HEK293 (cell line): ENCODE results near the gene STK39.

Experiments used
- CTCF ChIA-PET: fragments of 350-600 bp; formaldehyde crosslinking; extraction: SDS; loops from one replicate; lab custom pipeline; 2021; ENCODE audit warnings: antibody characterized with exemption; lab: Yijun Ruan, JAX
- POLR2A ChIA-PET: fragments of 300-600 bp; formaldehyde crosslinking; extraction: SDS; loops from one replicate; lab custom pipeline; 2020; ENCODE audit warnings: antibody characterized with exemption, inconsistent platforms; lab: Yijun Ruan, JAX
- H3K27ac ChIP-seq: fragments of 200-500 bp; sonication (Bioruptor generic); 2 replicates; pipeline ENCODE4 v1.5.1; 2014; ENCODE audit warnings: low read depth, low read length, control low read depth, inconsistent platforms; ENCODE audit errors: extremely low read depth
- H3K36me3 ChIP-seq, 2 experiments: fragments of 200-500 bp in 1 of 2; sonication (Bioruptor generic) in 1 of 2; 1 replicate in 1 of 2; 2 replicates in 1 of 2; pipeline ENCODE4 v1.5.1; 2014 to 2017; ENCODE audit warnings: inconsistent platforms in 2 of 2, low read length in 2 of 2; ENCODE audit not compliant: control insufficient read depth in 2 of 2, insufficient read depth in 1 of 2
- H3K4me1 ChIP-seq: fragments of 200-500 bp; sonication (Bioruptor generic); 2 replicates; pipeline ENCODE4 v1.5.1; 2014; ENCODE audit warnings: mild to moderate bottlenecking, low read length, inconsistent platforms; ENCODE audit not compliant: control insufficient read depth, insufficient read depth
- H3K4me3 ChIP-seq: 2 replicates; pipeline ENCODE4 v1.5.1; 2011; ENCODE audit warnings: low read depth, mild to moderate bottlenecking, control low read depth, low read length, moderate library complexity
- H3K9me3 ChIP-seq: fragments of 200-500 bp; sonication (Bioruptor generic); 2 replicates; pipeline ENCODE4 v1.5.1; 2014; ENCODE audit warnings: low read depth, low read length, inconsistent platforms; ENCODE audit not compliant: control insufficient read depth, insufficient read depth
- AEBP2 ChIP-seq: fragments of 450-650 bp; formaldehyde crosslinking; IDR thresholded peaks from 2 replicates; pipeline ENCODE4 v1.5.1; 2016; ENCODE audit warnings: missing biosample characterization, missing genetic modification characterization, borderline replicate concordance
- HOXC10 ChIP-seq: sonication (generic); formaldehyde crosslinking; IDR thresholded peaks from 2 replicates; pipeline ENCODE4 v1.8.1; 2023; ENCODE audit warnings: mild to moderate bottlenecking, missing genetic modification reagents
- IKZF3 ChIP-seq: fragments of 450-650 bp; IDR thresholded peaks from 2 replicates; pipeline ENCODE4 v1.5.0; 2018; ENCODE audit warnings: missing biosample characterization, mild to moderate bottlenecking, missing genetic modification characterization, moderate library complexity
- MZF1 ChIP-seq: fragments of 450-650 bp; formaldehyde crosslinking; IDR thresholded peaks from 2 replicates; pipeline ENCODE4 v1.5.1; 2017; ENCODE audit warnings: missing biosample characterization, missing genetic modification characterization, borderline replicate concordance
- ZBTB7A ChIP-seq: fragments of 450-650 bp; formaldehyde crosslinking; IDR thresholded peaks from 2 replicates; pipeline ENCODE4 v1.5.1; 2016; ENCODE audit warnings: low read depth, missing biosample characterization, missing genetic modification characterization
- ZFP3 ChIP-seq: fragments of 450-650 bp; formaldehyde crosslinking; IDR thresholded peaks from 2 replicates; pipeline ENCODE4 v1.5.1; 2016; ENCODE audit warnings: low read depth, missing biosample characterization, missing genetic modification characterization
- ZNF133 ChIP-seq: fragments of 450-650 bp; formaldehyde crosslinking; IDR thresholded peaks from 2 replicates; pipeline ENCODE4 v1.5.1; 2016; ENCODE audit warnings: missing biosample characterization, missing genetic modification characterization
- ZNF146 ChIP-seq: fragments of 450-650 bp; formaldehyde crosslinking; IDR thresholded peaks from 2 replicates; pipeline ENCODE4 v1.5.1; 2016; ENCODE audit warnings: missing biosample characterization, missing genetic modification characterization
- ZNF169 ChIP-seq: fragments of 450-650 bp; formaldehyde crosslinking; IDR thresholded peaks from 2 replicates; pipeline ENCODE4 v1.5.1; 2016; ENCODE audit warnings: missing biosample characterization, missing genetic modification characterization
- ZNF18 ChIP-seq: fragments of 450-650 bp; formaldehyde crosslinking; IDR thresholded peaks from 2 replicates; pipeline ENCODE4 v1.5.1; 2016; ENCODE audit warnings: missing biosample characterization, missing genetic modification characterization
- ZNF433 ChIP-seq: fragments of 450-650 bp; formaldehyde crosslinking; IDR thresholded peaks from 2 replicates; pipeline ENCODE4 v1.5.1; 2016; ENCODE audit warnings: missing biosample characterization, missing genetic modification characterization, low read depth
- ZNF473 ChIP-seq: fragments of 450-650 bp; formaldehyde crosslinking; IDR thresholded peaks from 2 replicates; pipeline ENCODE4 v1.5.1; 2017; ENCODE audit warnings: missing biosample characterization, missing genetic modification characterization
- ZNF510 ChIP-seq: fragments of 450-650 bp; formaldehyde crosslinking; IDR thresholded peaks from 2 replicates; pipeline ENCODE4 v1.5.1; 2018; ENCODE audit warnings: mild to moderate bottlenecking, missing genetic modification characterization, missing biosample characterization; ENCODE audit not compliant: insufficient replicate concordance
- ZNF521 ChIP-seq: fragments of 450-650 bp; formaldehyde crosslinking; IDR thresholded peaks from 2 replicates; pipeline ENCODE4 v1.5.1; 2017; ENCODE audit warnings: missing biosample characterization, mild to moderate bottlenecking, missing genetic modification characterization
- ZNF548 ChIP-seq: fragments of 450-650 bp; formaldehyde crosslinking; IDR thresholded peaks from 2 replicates; pipeline ENCODE4 v1.5.1; 2016; ENCODE audit warnings: missing biosample characterization, missing genetic modification characterization
- ZNF558 ChIP-seq: fragments of 450-650 bp; formaldehyde crosslinking; IDR thresholded peaks from 2 replicates; pipeline ENCODE4 v1.5.1; 2016; ENCODE audit warnings: missing biosample characterization, missing genetic modification characterization
- ZNF561 ChIP-seq: fragments of 450-650 bp; IDR thresholded peaks from 2 replicates; pipeline ENCODE4 v1.5.1; 2018; ENCODE audit warnings: missing biosample characterization, missing genetic modification characterization, borderline replicate concordance
- ZNF626 ChIP-seq: fragments of 450-650 bp; sonication (Bioruptor Pico); formaldehyde crosslinking; IDR thresholded peaks from 2 replicates; pipeline ENCODE4 v1.5.1; 2018; ENCODE audit warnings: missing biosample characterization, missing genetic modification characterization, inconsistent platforms
- ZSCAN23 ChIP-seq: fragments of 450-650 bp; formaldehyde crosslinking; IDR thresholded peaks from 2 replicates; pipeline ENCODE4 v1.5.1; 2016; ENCODE audit warnings: missing biosample characterization, missing genetic modification characterization
- ZXDB ChIP-seq: fragments of 450-650 bp; formaldehyde crosslinking; IDR thresholded peaks from 2 replicates; pipeline ENCODE4 v1.5.1; 2016; ENCODE audit warnings: missing biosample characterization, missing genetic modification characterization
- TF ChIP-seq, protein P1 (sequence below): fragments of 450-650 bp; formaldehyde crosslinking; IDR thresholded peaks from 2 replicates; pipeline ENCODE4 v1.5.1; 2016; ENCODE audit warnings: missing biosample characterization, missing genetic modification characterization

STK39 gene

DNA sequence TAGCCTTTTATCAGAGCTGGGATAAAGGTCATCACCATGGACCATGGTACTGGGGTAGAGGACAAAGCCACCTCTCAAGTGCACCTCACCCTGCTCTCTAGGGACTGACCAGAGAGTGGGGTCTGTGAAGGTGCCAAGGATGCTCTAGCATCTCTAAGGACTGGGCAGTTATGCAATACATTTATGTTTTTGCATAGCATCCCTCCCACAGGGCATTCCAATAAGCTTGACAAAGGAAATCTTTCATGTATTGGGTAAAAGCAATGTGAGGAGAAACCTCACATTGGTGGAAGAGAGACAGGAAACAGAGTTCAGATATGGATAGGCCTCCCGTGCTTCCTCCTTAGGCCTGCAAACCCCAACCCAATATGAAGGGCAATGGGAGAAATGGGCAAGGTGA lies 31.6 kb downstream of the STK39 start:
- ChIA-PET CTCF (interaction anchor here (0.7 to 1.0 kb wide), 2 partner anchors 97 to 279 kb away, joined by 3 to 4 read pairs; no protein-coding TSS in a partner anchor), POLR2A (no interaction called here)
- H3K27ac ChIP-seq = no peak overlapping the region
- TF ChIP-seq ZNF626 (tag by site-specific recombination) (no peak), ZNF548 (no peak), ZXDB (tag by site-specific recombination) (no peak), MZF1 (no peak), ZNF133 (tag by site-specific recombination) (no peak), ZNF558 (tag by site-specific recombination) (no peak), ZNF510 (no peak), ZNF169 (tag by site-specific recombination) (no peak)
- no peaks in the 10 kb centered on the region for H3K36me3 ChIP-seq
- H3K4me3 ChIP-seq = no peak overlapping the region
- H3K9me3 ChIP-seq = no peaks in the 10 kb centered on the region
- no peaks in the 10 kb centered on the region for H3K4me1 ChIP-seq

DNA sequence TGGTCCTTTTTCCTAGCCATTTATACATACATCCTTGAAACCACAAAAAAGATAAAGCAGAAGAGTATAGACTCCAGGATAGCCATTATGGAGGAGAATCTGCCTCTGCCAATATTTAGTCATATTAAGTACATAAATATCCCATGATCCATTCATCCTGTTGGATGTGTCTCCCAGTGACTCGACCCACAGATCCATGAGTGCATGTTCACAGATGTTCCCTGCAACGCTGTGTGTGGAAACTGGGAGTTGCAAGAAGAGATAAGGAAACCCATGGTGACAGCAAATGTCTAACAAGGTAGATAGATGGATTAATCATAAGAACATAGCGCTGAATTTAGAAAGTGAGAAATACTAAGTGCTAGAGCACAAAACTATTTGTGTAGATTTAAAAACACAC lies 34.5 kb downstream of the STK39 start:
- no peaks in the 10 kb centered on the region for H3K9me3 ChIP-seq
- H3K4me1 ChIP-seq = no peaks in the 10 kb centered on the region
- no peak overlapping the region for H3K27ac ChIP-seq
- ChIA-PET CTCF (interaction anchor here (0.6 kb wide), 1 partner anchor 1240 kb away, joined by 4 read pairs; no protein-coding TSS in a partner anchor), POLR2A (no interaction called here)
- H3K4me3 ChIP-seq = no peak overlapping the region
- TF ChIP-seq, protein P1, sequence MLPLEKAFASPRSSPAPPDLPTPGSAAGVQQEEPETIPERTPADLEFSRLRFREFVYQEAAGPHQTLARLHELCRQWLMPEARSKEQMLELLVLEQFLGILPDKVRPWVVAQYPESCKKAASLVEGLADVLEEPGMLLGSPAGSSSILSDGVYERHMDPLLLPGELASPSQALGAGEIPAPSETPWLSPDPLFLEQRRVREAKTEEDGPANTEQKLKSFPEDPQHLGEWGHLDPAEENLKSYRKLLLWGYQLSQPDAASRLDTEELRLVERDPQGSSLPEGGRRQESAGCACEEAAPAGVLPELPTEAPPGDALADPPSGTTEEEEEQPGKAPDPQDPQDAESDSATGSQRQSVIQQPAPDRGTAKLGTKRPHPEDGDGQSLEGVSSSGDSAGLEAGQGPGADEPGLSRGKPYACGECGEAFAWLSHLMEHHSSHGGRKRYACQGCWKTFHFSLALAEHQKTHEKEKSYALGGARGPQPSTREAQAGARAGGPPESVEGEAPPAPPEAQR (tag by site-specific recombination) = no peak
- TF ChIP-seq ZFP3 (tag by site-specific recombination) (no peak), ZNF561 (tag by site-specific recombination) (no peak), ZBTB7A (tag by site-specific recombination) (no peak)
- H3K36me3 ChIP-seq = no peaks in the 10 kb centered on the region

- ChIA-PET CTCF (interaction anchor here (0.5 kb wide), 1 partner anchor 11 kb away, joined by 3 read pairs; no protein-coding TSS in a partner anchor), POLR2A (no interaction called here)
- no peak for TF ChIP-seq IKZF3
- TF ChIP-seq HOXC10 (CRISPR knock-in tag) = no peak
- TF ChIP-seq ZSCAN23 (tag by site-specific recombination) = no peak
- no peaks in the 10 kb centered on the region for H3K4me1 ChIP-seq
- no peaks in the 10 kb centered on the region for H3K9me3 ChIP-seq
- H3K27ac ChIP-seq = no peak overlapping the region
- no peak overlapping the region for H3K4me3 ChIP-seq
- H3K36me3 ChIP-seq = no peaks in the 10 kb centered on the region
Observed at GRCh38 chr2:168212167-168212566, 35.2 kb downstream of the STK39 start.

DNA sequence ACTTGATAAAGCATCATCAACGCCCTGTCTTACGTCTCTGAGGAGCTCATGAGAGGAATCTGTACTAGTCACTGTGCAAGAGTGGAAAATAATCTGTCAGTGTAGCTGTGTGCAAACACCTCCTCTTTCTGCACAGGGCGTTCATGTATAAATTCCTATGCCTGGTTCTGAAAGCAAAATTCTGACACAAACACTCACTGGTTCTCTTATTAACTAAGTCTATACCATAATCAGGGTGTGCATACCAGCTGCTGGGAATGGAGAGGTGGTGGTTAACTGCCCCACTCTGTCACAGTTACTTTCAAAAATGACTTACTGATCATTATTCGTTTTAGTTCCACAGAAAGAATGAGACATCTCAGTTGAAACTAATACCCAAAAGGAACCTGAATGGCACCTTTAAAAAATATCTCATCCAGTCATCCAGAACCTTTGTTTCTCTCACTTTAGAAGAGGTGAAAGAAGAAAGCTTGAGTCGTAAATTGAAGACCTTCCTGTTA lies 35.7 kb downstream of the STK39 start:
- CTCF ChIA-PET = no interaction called here
- Histone ChIP-seq H3K4me1 (no peaks in the 10 kb centered on the region), H3K27ac (no peak overlapping the region), H3K36me3 (no peaks in the 10 kb centered on the region), H3K4me3 (no peak overlapping the region), H3K9me3 (no peaks in the 10 kb centered on the region)
- POLR2A ChIA-PET = no interaction called here
- TF ChIP-seq AEBP2 (tag by site-specific recombination) (no peak), ZNF433 (tag by site-specific recombination) (no peak), ZNF18 (tag by site-specific recombination) (no peak), ZNF521 (tag by site-specific recombination) (no peak), ZNF146 (no peak), ZNF473 (tag by site-specific recombination) (no peak)
